ENCODE data around the gene CDCA7. TPM values are rescaled to one million over a fixed set of nuclear protein-coding genes. Genes with fewer than 3 reads are reported as not detected.
"Not testable (repeated sequence)": the region's sequence is repeated elsewhere in the genome, so short reads cannot be mapped to it uniquely, and the experiment has no call there.

CDCA7 gene
- total RNA-seq, 1 experiment from 2014 or later = 43.5 TPM

GRCh38 chr2:173414823-173415322 is 60.2 kb downstream of the CDCA7 start:
- Histone ChIP-seq H2AFZ (ENCODE audit: low read length) (no peak overlapping the region), H3K36me3 (ENCODE audit: insufficient read depth, low read length) (no peaks in the 10 kb centered on the region), H3K4me2 (ENCODE audit: low read depth, low read length, poor library complexity, severe bottlenecking) (no peak overlapping the region), H3K79me2 (ENCODE audit: low read length) (no peaks in the 10 kb centered on the region), H4K20me1 (ENCODE audit: insufficient read depth, low read depth, low read length) (no peaks in the 10 kb centered on the region), H3K9me2 (replicated peaks; ENCODE audit: insufficient read depth, low read length) (no peaks in the 10 kb centered on the region), H3K9ac (ENCODE audit: low read length) (no peak overlapping the region), H3K9me3 (ENCODE audit: low read length) (no peaks in the 10 kb centered on the region), H3K4me1 (ENCODE audit: low read length) (no peaks in the 10 kb centered on the region), H3K4me3 (ENCODE audit: low read length) (no peak overlapping the region), H3K27me3 (ENCODE audit: low read length) (no peaks in the 10 kb centered on the region), H3K27ac (ENCODE audit: low read length) (no peak overlapping the region)
- DNase-seq = no peak

DNA sequence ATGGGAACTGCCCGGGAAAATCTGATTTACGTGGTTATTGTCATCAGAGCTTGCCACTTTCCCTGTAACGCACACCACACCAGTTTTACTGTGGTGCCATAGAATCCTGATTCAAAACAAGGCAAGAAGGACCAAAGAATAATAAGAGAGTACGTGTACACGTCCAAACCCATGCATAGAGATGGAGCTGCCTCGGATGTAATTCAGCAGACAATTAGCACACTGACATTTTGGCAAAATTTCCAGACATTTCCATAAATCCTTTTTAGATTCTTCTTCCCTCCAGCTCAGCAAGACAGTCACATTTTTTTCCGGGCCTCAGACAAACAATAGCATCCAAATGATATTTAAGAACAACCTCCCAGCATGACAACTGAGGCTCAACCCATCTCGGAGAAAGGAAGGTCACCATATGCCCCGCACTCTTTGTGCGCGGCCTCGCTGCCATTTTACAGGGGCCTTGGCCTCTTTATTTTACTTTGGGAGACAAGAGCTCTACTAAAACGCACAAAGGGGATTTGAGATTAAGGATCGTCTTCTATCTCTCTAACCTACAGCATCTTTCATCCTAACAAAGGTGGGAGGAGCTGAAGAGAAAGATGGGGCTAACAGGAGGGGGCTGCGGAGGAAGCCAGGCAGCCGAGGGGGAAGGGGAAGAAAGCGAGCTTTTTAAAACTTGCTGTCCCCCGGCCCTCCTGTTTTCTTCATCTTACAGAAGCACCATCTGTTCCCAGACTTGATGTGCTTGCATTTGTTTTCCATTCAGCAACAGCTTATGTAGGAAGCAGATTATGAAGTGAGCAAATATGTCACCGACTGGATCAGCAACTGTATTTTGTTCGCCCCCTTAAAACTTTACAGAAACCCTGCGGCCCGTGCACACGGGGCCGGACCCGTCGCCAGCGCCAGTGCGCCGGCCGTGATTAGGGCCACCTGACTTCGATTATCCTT is 61.0 kb downstream of the CDCA7 start:
- H3K9me2 ChIP-seq (replicated peaks; ENCODE audit: insufficient read depth, low read length) = no peaks in the 10 kb centered on the region
- no peak overlapping the region for H3K4me2 ChIP-seq (ENCODE audit: low read depth, low read length, poor library complexity, severe bottlenecking)
- H3K27me3 ChIP-seq (ENCODE audit: low read length) = no peaks in the 10 kb centered on the region
- H2AFZ ChIP-seq (ENCODE audit: low read length) = no peak overlapping the region
- H3K4me1 ChIP-seq (ENCODE audit: low read length) = no peaks in the 10 kb centered on the region
- no peaks in the 10 kb centered on the region for H3K79me2 ChIP-seq (ENCODE audit: low read length)
- no peak overlapping the region for H3K4me3 ChIP-seq (ENCODE audit: low read length)
- no peaks in the 10 kb centered on the region for H3K9me3 ChIP-seq (ENCODE audit: low read length)
- no peaks in the 10 kb centered on the region for H4K20me1 ChIP-seq (ENCODE audit: insufficient read depth, low read depth, low read length)
- H3K36me3 ChIP-seq (ENCODE audit: insufficient read depth, low read length) = no peaks in the 10 kb centered on the region
- no peak for DNase-seq
- H3K9ac ChIP-seq (ENCODE audit: low read length) = no peak overlapping the region
- H3K27ac ChIP-seq (ENCODE audit: low read length) = no peak overlapping the region

GRCh38 chr2:173416415-173417152 is 61.9 kb downstream of the CDCA7 start:
- H3K27ac ChIP-seq (ENCODE audit: low read length); H3K9ac ChIP-seq (ENCODE audit: low read length); H3K9me2 ChIP-seq (replicated peaks; ENCODE audit: insufficient read depth, low read length); DNase-seq; H3K36me3 ChIP-seq (ENCODE audit: insufficient read depth, low read length); H3K4me1 ChIP-seq (ENCODE audit: low read length); H3K9me3 ChIP-seq (ENCODE audit: low read length); H3K4me2 ChIP-seq (ENCODE audit: low read depth, low read length, poor library complexity, severe bottlenecking); H3K27me3 ChIP-seq (ENCODE audit: low read length); H4K20me1 ChIP-seq (ENCODE audit: insufficient read depth, low read depth, low read length); H2AFZ ChIP-seq (ENCODE audit: low read length); H3K4me3 ChIP-seq (ENCODE audit: low read length); H3K79me2 ChIP-seq (ENCODE audit: low read length): not testable (repeated sequence)

DNA sequence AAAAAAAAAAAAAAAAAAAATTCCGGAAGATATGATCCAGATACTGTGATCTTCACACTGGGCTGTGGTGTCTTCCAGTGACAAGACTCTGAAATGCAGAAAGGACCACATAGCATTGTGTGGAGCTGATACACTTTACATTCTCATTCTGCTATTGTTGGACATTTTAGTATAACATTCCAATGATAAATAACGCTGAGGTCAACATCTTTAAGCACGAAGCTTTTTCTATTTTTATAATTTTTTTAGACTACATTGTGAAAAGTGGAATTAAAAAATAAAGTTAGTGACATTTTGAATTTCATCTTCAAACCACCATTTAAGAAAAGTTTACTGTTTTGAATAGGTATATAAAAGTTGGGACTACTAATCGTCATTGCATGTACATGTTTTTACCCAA is 62.7 kb downstream of the CDCA7 start:
- Histone ChIP-seq H3K4me1 (ENCODE audit: low read length) (no peaks in the 10 kb centered on the region), H3K9me3 (ENCODE audit: low read length) (no peaks in the 10 kb centered on the region), H2AFZ (ENCODE audit: low read length) (no peak overlapping the region), H4K20me1 (ENCODE audit: insufficient read depth, low read depth, low read length) (no peaks in the 10 kb centered on the region), H3K36me3 (ENCODE audit: insufficient read depth, low read length) (no peaks in the 10 kb centered on the region), H3K79me2 (ENCODE audit: low read length) (no peaks in the 10 kb centered on the region), H3K4me3 (ENCODE audit: low read length) (no peak overlapping the region), H3K4me2 (ENCODE audit: low read depth, low read length, poor library complexity, severe bottlenecking) (no peak overlapping the region), H3K27ac (ENCODE audit: low read length) (no peak overlapping the region), H3K27me3 (ENCODE audit: low read length) (no peaks in the 10 kb centered on the region), H3K9ac (ENCODE audit: low read length) (no peak overlapping the region), H3K9me2 (replicated peaks; ENCODE audit: insufficient read depth, low read length) (no peaks in the 10 kb centered on the region)
- no peak for DNase-seq

GRCh38 chr2:173417802-173418201 is 63.1 kb downstream of the CDCA7 start:
- Histone ChIP-seq H3K9me3 (ENCODE audit: low read length) (no peaks in the 10 kb centered on the region), H3K79me2 (ENCODE audit: low read length) (no peaks in the 10 kb centered on the region), H3K27me3 (ENCODE audit: low read length) (no peaks in the 10 kb centered on the region), H3K36me3 (ENCODE audit: insufficient read depth, low read length) (no peaks in the 10 kb centered on the region), H3K4me2 (ENCODE audit: low read depth, low read length, poor library complexity, severe bottlenecking) (no peak overlapping the region), H2AFZ (ENCODE audit: low read length) (no peak overlapping the region), H3K4me1 (ENCODE audit: low read length) (no peaks in the 10 kb centered on the region), H3K27ac (ENCODE audit: low read length) (no peak overlapping the region), H3K9me2 (replicated peaks; ENCODE audit: insufficient read depth, low read length) (no peaks in the 10 kb centered on the region), H3K9ac (ENCODE audit: low read length) (no peak overlapping the region), H3K4me3 (ENCODE audit: low read length) (no peak overlapping the region), H4K20me1 (ENCODE audit: insufficient read depth, low read depth, low read length) (no peaks in the 10 kb centered on the region)
- DNase-seq = no peak

Measured in Karpas-422 (cell line).